Fibroblast of villous mesenchyme (primary cell): ENCODE results near the gene ILF2. TPM values are rescaled to one million over a fixed set of nuclear protein-coding genes. Genes with fewer than 3 reads are reported as not detected.

ENCODE experiments used
- DNase-seq: peaks from one replicate; pipeline ENCODE4 v3.0.0-alpha.2; 2010; ENCODE audit warnings: low read depth
- H3K4me3 ChIP-seq: 2 replicates; pipeline ENCODE4 v1.5.1; 2011; ENCODE audit warnings: low read depth, mild to moderate bottlenecking, low read length
- CTCF ChIP-seq: IDR thresholded peaks from 2 replicates; pipeline ENCODE4 v1.5.1; 2012; ENCODE audit warnings: low read depth, mild to moderate bottlenecking, low read length; ENCODE audit not compliant: insufficient read depth
- total RNA-seq: library from RNA; depleted of rRNA; stranded (reverse); fragments of >200 nt; gene quantifications from 2 replicates; pipeline ENCODE4 v1.2.3, GENCODE V29; 2012

The ILF2 gene
- total RNA-seq, 1 donor, result 213 TPM

- TF ChIP-seq CTCF, result no peak
- DNase-seq, result peak; percentile 99
- peak within 1 kb of the TSS; percentile 100 for H3K4me3 ChIP-seq
These were observed 36.8 kb downstream of the ILF2 start, which contains the start of gene CHTOP for GRCh38 chr1:153633754-153634665. CHTOP (plus strand) TSS chr1:153634066; CDS start chr1:153636589, 2,523 bp downstream.

- no peak for TF ChIP-seq CTCF
- DNase-seq, result no peak
- peak overlapping the region; percentile 50 for H3K4me3 ChIP-seq
These were observed 37.5 kb downstream of the ILF2 start for GRCh38 chr1:153633161-153633753.

- no peak for DNase-seq
- no peak for TF ChIP-seq CTCF
- no peak overlapping the region for H3K4me3 ChIP-seq
These were observed 39.5 kb downstream of the ILF2 start for GRCh38 chr1:153631047-153632022.

- no peak overlapping the region for H3K4me3 ChIP-seq
- DNase-seq, result no peak
- TF ChIP-seq CTCF, result no peak
These were observed 40.4 kb downstream of the ILF2 start for GRCh38 chr1:153630384-153630783.

- DNase-seq, result no peak
These were observed 40.8 kb downstream of the ILF2 start for GRCh38 chr1:153629971-153630370.

More at GRCh38 chr1:153629971-153630370, 40.8 kb downstream of the ILF2 start:
- no peak for TF ChIP-seq CTCF
- no peak overlapping the region for H3K4me3 ChIP-seq
